ENCODE results near the gene TPD52L1.
"Not testable (repeated sequence)": the region's sequence is repeated elsewhere in the genome, so short reads cannot be mapped to it uniquely, and the experiment has no call there.

Gene TPD52L1

GRCh38 chr6:125144822-125145221 is 8.8 kb upstream of the TPD52L1 start:
- no peak for DNase-seq

GRCh38 chr6:125149256-125150144 is 4.1 kb upstream of the TPD52L1 start:
- no peak for DNase-seq

GRCh38 chr6:125151700-125152099 is 1.9 kb upstream of the TPD52L1 start:
- DNase-seq, result no peak

GRCh38 chr6:125154118-125154760 is 666 bp downstream of the TPD52L1 start:
- peak; percentile 26 for DNase-seq

- DNase-seq, result peak; percentile 29
Observed at GRCh38 chr6:125154761-125155135, 1.2 kb downstream of the TPD52L1 start.

GRCh38 chr6:125155344-125155743 is 1.8 kb downstream of the TPD52L1 start:
- no peak for DNase-seq

- DNase-seq, result no peak
Observed at GRCh38 chr6:125156496-125156895, 2.9 kb downstream of the TPD52L1 start.

- no peak for DNase-seq
Observed at GRCh38 chr6:125157280-125157679, 3.7 kb downstream of the TPD52L1 start.

GRCh38 chr6:125157725-125158124 is 4.2 kb downstream of the TPD52L1 start:
- no peak for DNase-seq

GRCh38 chr6:125163339-125163738 is 9.8 kb downstream of the TPD52L1 start:
- DNase-seq, result not testable (repeated sequence)

GRCh38 chr6:125163811-125164210 is 10.2 kb downstream of the TPD52L1 start:
- no peak for DNase-seq

- no peak for DNase-seq
Observed at GRCh38 chr6:125164696-125165095, 11.1 kb downstream of the TPD52L1 start.

- DNase-seq, result no peak
Observed at GRCh38 chr6:125165256-125165655, 11.7 kb downstream of the TPD52L1 start.

- no peak for DNase-seq
Observed at GRCh38 chr6:125165776-125166175, 12.2 kb downstream of the TPD52L1 start.

GRCh38 chr6:125166711-125167110 is 13.1 kb downstream of the TPD52L1 start:
- DNase-seq, result no peak

GRCh38 chr6:125167579-125167978 is 14.0 kb downstream of the TPD52L1 start:
- no peak for DNase-seq

GRCh38 chr6:125169058-125169457 is 15.5 kb downstream of the TPD52L1 start:
- DNase-seq, result no peak

- DNase-seq, result no peak
Observed at GRCh38 chr6:125169522-125169921, 15.9 kb downstream of the TPD52L1 start.

GRCh38 chr6:125170376-125170775 is 16.8 kb downstream of the TPD52L1 start:
- no peak for DNase-seq

- no peak for DNase-seq
Observed at GRCh38 chr6:125173341-125174095, 19.9 kb downstream of the TPD52L1 start.

- DNase-seq, result no peak
Observed at GRCh38 chr6:125174626-125175025, 21.1 kb downstream of the TPD52L1 start.

- no peak for DNase-seq
Observed at GRCh38 chr6:125175466-125176048, 22.0 kb downstream of the TPD52L1 start.
